Osteoblast (primary cell): ENCODE data around the gene ADGRV1. TPM values are rescaled to one million over a fixed set of nuclear protein-coding genes. Genes with fewer than 3 reads are reported as not detected.

Experiments used
- DNase-seq: peaks from one replicate; pipeline ENCODE4 v3.0.0; 2011; ENCODE audit warnings: low spot score, mixed read lengths; ENCODE audit not compliant: insufficient read length; ENCODE audit errors: missing footprints
- H2AFZ ChIP-seq: 2 replicates; pipeline ENCODE4 v1.6.0; 2011; ENCODE audit warnings: mild to moderate bottlenecking, low read length
- H3K27ac ChIP-seq: 2 replicates; pipeline ENCODE4 v1.5.1; 2011; ENCODE audit warnings: mild to moderate bottlenecking, low read depth, low read length, moderate library complexity
- H3K27me3 ChIP-seq: 2 replicates; pipeline ENCODE4 v1.6.0; 2012; ENCODE audit warnings: mild to moderate bottlenecking, control low read depth, inconsistent platforms, low read length, moderate library complexity; ENCODE audit not compliant: insufficient read depth
- H3K36me3 ChIP-seq: 2 replicates; pipeline ENCODE4 v1.5.1; 2011; ENCODE audit warnings: mild to moderate bottlenecking, low read length, control low read depth, moderate library complexity; ENCODE audit not compliant: insufficient read depth
- H3K4me1 ChIP-seq: 2 replicates; pipeline ENCODE4 v1.5.1; 2011; ENCODE audit warnings: mild to moderate bottlenecking, low read length, control low read depth, moderate library complexity; ENCODE audit not compliant: insufficient read depth
- H3K4me2 ChIP-seq: 2 replicates; pipeline ENCODE4 v1.6.0; 2011; ENCODE audit warnings: mild to moderate bottlenecking, low read length; ENCODE audit not compliant: insufficient read depth
- H3K4me3 ChIP-seq: fragments of 200-600 bp; sonication (generic); 3 replicates; pipeline ENCODE4 v1.5.1; 2012; ENCODE audit warnings: mild to moderate bottlenecking, low read length, inconsistent platforms; ENCODE audit not compliant: insufficient read depth
- H3K79me2 ChIP-seq: 2 replicates; pipeline ENCODE4 v1.6.0; 2012; ENCODE audit warnings: mild to moderate bottlenecking, low read length, control low read depth, inconsistent platforms; ENCODE audit not compliant: insufficient read depth
- H3K9me3 ChIP-seq: 2 replicates; pipeline ENCODE4 v1.5.1; 2011; ENCODE audit warnings: low read depth, low read length, control low read depth
- H4K20me1 ChIP-seq: 2 replicates; pipeline ENCODE4 v1.6.0; 2012; ENCODE audit warnings: mild to moderate bottlenecking, low read length, control low read depth; ENCODE audit not compliant: insufficient read depth
- CTCF ChIP-seq: IDR thresholded peaks from 2 replicates; pipeline ENCODE4 v1.5.1; 2011; ENCODE audit warnings: mild to moderate bottlenecking, low read depth, low read length, moderate library complexity; ENCODE audit errors: extremely low read depth
- total RNA-seq: library from RNA; depleted of rRNA; stranded (reverse); fragments of >200 nt; gene quantifications from 2 replicates; pipeline ENCODE4 v1.2.3, GENCODE V29; 2012

The ADGRV1 gene
- total RNA-seq, 1 donor = under 0.01 TPM

- Histone ChIP-seq H3K27ac (no peak overlapping the region), H3K27me3 (no peaks in the 10 kb centered on the region), H2AFZ (no peak overlapping the region), H4K20me1 (no peaks in the 10 kb centered on the region), H3K9me3 (no peaks in the 10 kb centered on the region), H3K4me1 (no peaks in the 10 kb centered on the region), H3K79me2 (no peaks in the 10 kb centered on the region), H3K4me2 (no peak overlapping the region), H3K4me3 (no peak overlapping the region), H3K36me3 (no peaks in the 10 kb centered on the region)
- no peak for TF ChIP-seq CTCF
- DNase-seq = no peak
Observed at GRCh38 chr5:91025449-91025848, 466.9 kb downstream of the ADGRV1 start.

- no peak overlapping the region for H3K4me2 ChIP-seq
- no peaks in the 10 kb centered on the region for H3K79me2 ChIP-seq
- no peak overlapping the region for H3K4me3 ChIP-seq
- H4K20me1 ChIP-seq = no peaks in the 10 kb centered on the region
- H3K4me1 ChIP-seq = no peaks in the 10 kb centered on the region
- DNase-seq = no peak
- no peaks in the 10 kb centered on the region for H3K27me3 ChIP-seq
- H2AFZ ChIP-seq = no peak overlapping the region
- TF ChIP-seq CTCF = no peak
- H3K36me3 ChIP-seq = no peaks in the 10 kb centered on the region
- no peaks in the 10 kb centered on the region for H3K9me3 ChIP-seq
- H3K27ac ChIP-seq = no peak overlapping the region
Observed at GRCh38 chr5:91025956-91026355, 467.4 kb downstream of the ADGRV1 start.

DNA sequence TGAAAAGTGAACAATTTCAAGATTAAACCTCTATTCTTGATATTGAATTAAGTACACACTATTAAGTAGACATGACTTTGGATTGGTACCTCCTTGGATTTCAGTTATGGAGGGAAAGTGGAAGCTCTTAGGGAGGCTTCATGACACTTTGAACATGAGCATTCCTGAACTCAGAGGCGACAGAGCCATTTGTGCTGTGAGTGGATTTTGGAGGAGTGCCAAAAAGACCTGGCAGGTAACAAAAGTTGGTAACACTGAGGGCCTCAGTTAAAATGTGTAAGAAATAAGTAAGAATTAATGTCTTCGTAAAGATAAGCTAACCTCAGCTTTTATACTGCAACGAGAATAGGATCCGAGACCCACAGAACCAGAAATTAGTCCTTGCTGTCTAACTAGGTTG, 467.9 kb downstream of the ADGRV1 start:
- Histone ChIP-seq H3K4me1 (no peaks in the 10 kb centered on the region), H2AFZ (no peak overlapping the region), H3K27ac (no peak overlapping the region), H3K27me3 (no peaks in the 10 kb centered on the region), H4K20me1 (no peaks in the 10 kb centered on the region), H3K9me3 (no peaks in the 10 kb centered on the region), H3K4me3 (no peak overlapping the region), H3K36me3 (no peaks in the 10 kb centered on the region), H3K4me2 (no peak overlapping the region), H3K79me2 (no peaks in the 10 kb centered on the region)
- TF ChIP-seq CTCF = no peak
- DNase-seq = no peak

GRCh38 chr5:91027405-91028139, 469.0 kb downstream of the ADGRV1 start:
- Histone ChIP-seq H3K4me3 (no peak overlapping the region), H4K20me1 (no peaks in the 10 kb centered on the region), H3K4me2 (no peak overlapping the region), H3K4me1 (no peaks in the 10 kb centered on the region), H3K27me3 (no peaks in the 10 kb centered on the region), H3K27ac (no peak overlapping the region), H3K36me3 (no peaks in the 10 kb centered on the region), H3K9me3 (no peaks in the 10 kb centered on the region), H2AFZ (no peak overlapping the region), H3K79me2 (no peaks in the 10 kb centered on the region)
- DNase-seq = no peak
- no peak for TF ChIP-seq CTCF
